ENCODE results near the gene RTTN.

- TF ChIP-seq POLR2A (IDR thresholded peaks at IDR 0.05) (no peak), CTCF (IDR thresholded peaks at IDR 0.05) (no peak)
These were observed 220.2 kb downstream of the RTTN start for GRCh38 chr18:69985239-69985638.
